B cell (primary cell): Measurements from ENCODE around the gene IL20RA. TPM values are rescaled to one million over a fixed set of nuclear protein-coding genes. Genes with fewer than 3 reads are reported as not detected.

Source experiments
- ATAC-seq: fragments of 200-7000 bp; cut with Tn5 transposase; one replicate; pipeline ENCODE4 v1.10.0; 2021; ENCODE audit warnings: low read depth, mild to moderate bottlenecking, moderate number of reproducible peaks, moderate library complexity
- CTCF ChIA-PET: fragments of 350-600 bp; sonication (Branson Sonifier 250); formaldehyde crosslinking; loops from one replicate; lab custom pipeline; 2021; ENCODE audit warnings: antibody characterized with exemption, inconsistent platforms; lab: Charles Lee
- POLR2A ChIA-PET: fragments of 350-600 bp; sonication (Branson Sonifier 250); formaldehyde crosslinking; loops from one replicate; lab custom pipeline; 2021; ENCODE audit warnings: antibody characterized with exemption; lab: Charles Lee
- DNase-seq: peaks from one replicate; pipeline ENCODE4 v3.0.0; 2013
- H2AFZ ChIP-seq: 2 replicates; pipeline ENCODE4 v1.6.1; 2012; ENCODE audit warnings: mild to moderate bottlenecking, low read depth, low read length; ENCODE audit not compliant: insufficient read depth, poor library complexity, severe bottlenecking
- H3K27ac ChIP-seq, 2 donors: 1 replicate in 1 of 2; 2 replicates in 1 of 2; pipeline ENCODE4 v1.5.1; 2012 to 2013; ENCODE audit warnings: low read length in 2 of 2, mild to moderate bottlenecking in 2 of 2, moderate library complexity in 1 of 2
- H3K27me3 ChIP-seq, 4 experiments: fragments of 200-600 bp in 1 of 4; sonication (generic) in 1 of 4; replicated peaks in 1 of 4; 1 replicate in 2 of 4; 2 replicates in 2 of 4; pipeline versions ENCODE4 v1.6.1 to v1.7.0; 2013 to 2016; ENCODE audit warnings: low read length in 3 of 4, mild to moderate bottlenecking in 2 of 4, mixed read lengths in 1 of 4, moderate library complexity in 1 of 4; ENCODE audit not compliant: insufficient read depth in 4 of 4, control insufficient read depth in 3 of 4; ENCODE audit errors: control extremely low read depth in 1 of 4
- H3K36me3 ChIP-seq, 2 experiments: replicated peaks in 1 of 2; 1 replicate in 1 of 2; 2 replicates in 1 of 2; pipeline versions ENCODE4 v1.6.1 to v1.7.1; 2013; ENCODE audit warnings: low read length in 1 of 2; ENCODE audit not compliant: insufficient read depth in 2 of 2, control insufficient read depth in 1 of 2; ENCODE audit errors: control extremely low read depth in 1 of 2, extremely low read depth in 1 of 2
- H3K4me1 ChIP-seq, 2 donors: fragments of 200-600 bp in 1 of 2; sonication (generic) in 1 of 2; 1 replicate in 1 of 2; 2 replicates in 1 of 2; pipeline versions ENCODE4 v1.5.1 to v1.6.1; 2013 to 2017; ENCODE audit warnings: low read length in 2 of 2; ENCODE audit not compliant: control insufficient read depth in 2 of 2, insufficient read depth in 2 of 2
- H3K4me2 ChIP-seq: replicated peaks from 2 replicates; pipeline ENCODE3; 2012; ENCODE audit warnings: mild to moderate bottlenecking, low read depth, low read length; ENCODE audit not compliant: poor library complexity, severe bottlenecking
- H3K4me3 ChIP-seq, 5 experiments: fragments of 200-600 bp in 1 of 5; sonication (generic) in 1 of 5; 1 replicate in 3 of 5; 2 replicates in 2 of 5; pipeline versions ENCODE4 v1.5.1 to v1.7.0; 2011 to 2016; ENCODE audit warnings: low read length in 4 of 5, mild to moderate bottlenecking in 4 of 5, low read depth in 2 of 5, control low read depth in 1 of 5, moderate library complexity in 1 of 5; ENCODE audit not compliant: insufficient read depth in 1 of 5; ENCODE audit errors: control extremely low read depth in 1 of 5, extremely low read depth in 1 of 5
- H3K79me2 ChIP-seq: fragments of 200-600 bp; sonication (generic); one replicate; pipeline ENCODE4 v1.6.0; 2016; ENCODE audit warnings: low read length; ENCODE audit not compliant: control insufficient read depth, insufficient read depth
- H3K9ac ChIP-seq: fragments of 200-600 bp; sonication (generic); 2 replicates; pipeline ENCODE4 v1.6.1; 2017; ENCODE audit warnings: mild to moderate bottlenecking, low read length, moderate library complexity
- H3K9me3 ChIP-seq, 3 donors: one replicate each; pipeline versions ENCODE4 v1.6.1 to v1.7.1; 2013; ENCODE audit warnings: low read length in 2 of 3; ENCODE audit not compliant: control insufficient read depth in 2 of 3, insufficient read depth in 1 of 3; ENCODE audit errors: control extremely low read depth in 1 of 3
- H4K20me1 ChIP-seq: 2 replicates; pipeline ENCODE4 v1.6.0; 2012; ENCODE audit warnings: mild to moderate bottlenecking, low read length; ENCODE audit not compliant: insufficient read depth, control insufficient read depth, poor library complexity, severe bottlenecking
- H3K27ac Mint-ChIP-seq: one replicate; pipeline ENCODE4 v1.8.0; 2021; ENCODE audit warnings: mixed read lengths
- H3K27me3 Mint-ChIP-seq: one replicate; pipeline ENCODE4 v1.8.0; 2021; ENCODE audit warnings: mixed read lengths
- H3K4me1 Mint-ChIP-seq: one replicate; pipeline ENCODE4 v1.8.0; 2021; ENCODE audit warnings: mixed read lengths
- H3K4me3 Mint-ChIP-seq: one replicate; pipeline ENCODE4 v1.8.0; 2021; ENCODE audit warnings: mixed read lengths
- H3K9me3 Mint-ChIP-seq: one replicate; pipeline ENCODE4 v1.8.0; 2022; ENCODE audit warnings: mixed read lengths; ENCODE audit not compliant: insufficient read depth
- CTCF ChIP-seq: fragments of 200-600 bp; IDR thresholded peaks from one replicate; pipeline ENCODE4 v1.8.0; 2022; ENCODE audit warnings: antibody characterized with exemption, mild to moderate bottlenecking
- EZH2 ChIP-seq: IDR thresholded peaks from 2 replicates; pipeline ENCODE4 v1.6.1; 2012; ENCODE audit warnings: borderline replicate concordance, low read depth, mild to moderate bottlenecking, moderate library complexity, low read length; ENCODE audit not compliant: insufficient read depth, poor library complexity, severe bottlenecking
- WGBS: methylation state at CpG from one replicate; pipeline ENCODE4 v1.1.5; 2013; ENCODE audit warnings: missing lambda C conversion rate; ENCODE audit not compliant: insufficient coverage; 5-methylcytosine and 5-hydroxymethylcytosine counted together
- intact Hi-C: fragments of 100-400 bp; cut with micrococcal nuclease; formaldehyde crosslinking; loops from one replicate; pipeline ENCODE4 v1.10.0; 2022
- polyA plus RNA-seq: library from polyadenylated mRNA; depleted of rRNA; stranded (reverse); fragments of >200 nt; gene quantifications from 2 replicates; pipeline ENCODE4 v1.2.3, GENCODE V29; 2012
- total RNA-seq, 2 donors: library from RNA; stranded (reverse); fragments of 120-200 nt in 1 of 2; gene quantifications; 1 replicate in 1 of 2; 2 replicates in 1 of 2; pipeline versions ENCODE4 v1.2.3 to v1.2.4, GENCODE V29; 2013 to 2022

The IL20RA gene
- total and polyA plus RNA-seq, 2 donors (not counting 1 experiment from before 2014, with no cell fraction given) = not detected

GRCh38 chr6:136969433-136969832 lies 75.3 kb downstream of the IL20RA start:
- no peaks in the 10 kb centered on the region for H3K36me3 ChIP-seq
- H3K27ac ChIP-seq = no peak overlapping the region
- no peak overlapping the region for H3K27ac Mint-ChIP-seq
- peaks cover 3 to 6% of the 10 kb centered on the region in 2 donors for H3K4me1 ChIP-seq
- peaks cover 0 to 9% (median 0%) of the 10 kb centered on the region in 4 experiments for H3K27me3 ChIP-seq
- H4K20me1 ChIP-seq = no peaks in the 10 kb centered on the region
- H3K4me3 Mint-ChIP-seq = no peak overlapping the region
- ChIA-PET POLR2A (no interaction called here), CTCF (interaction anchor here (1.2 to 4.1 kb wide), 3 partner anchors 345 to 672 kb away, joined by 3 to 17 read pairs (median 3); no protein-coding TSS in a partner anchor)
- WGBS = 98% methylated on average over 4 of the region's 5 CpGs
- ATAC-seq (no peak), DNase-seq (no peak)
- H3K9me3 Mint-ChIP-seq = no peaks in the 10 kb centered on the region
- H3K4me2 ChIP-seq = no peak overlapping the region
- H2AFZ ChIP-seq = no peak overlapping the region
- H3K27me3 Mint-ChIP-seq = peaks cover 24% of the 10 kb centered on the region
- no peak overlapping the region for H3K9ac ChIP-seq
- no peak overlapping the region for H3K4me3 ChIP-seq
- TF ChIP-seq EZH2 = no peak
- no peaks in the 10 kb centered on the region for H3K79me2 ChIP-seq
- peaks cover 7% of the 10 kb centered on the region for H3K4me1 Mint-ChIP-seq
- H3K9me3 ChIP-seq = no peaks in the 10 kb centered on the region
- intact Hi-C loops = loop anchor here (10.0 kb wide), 1 partner anchor 195 kb away; no protein-coding TSS in a partner anchor

DNA sequence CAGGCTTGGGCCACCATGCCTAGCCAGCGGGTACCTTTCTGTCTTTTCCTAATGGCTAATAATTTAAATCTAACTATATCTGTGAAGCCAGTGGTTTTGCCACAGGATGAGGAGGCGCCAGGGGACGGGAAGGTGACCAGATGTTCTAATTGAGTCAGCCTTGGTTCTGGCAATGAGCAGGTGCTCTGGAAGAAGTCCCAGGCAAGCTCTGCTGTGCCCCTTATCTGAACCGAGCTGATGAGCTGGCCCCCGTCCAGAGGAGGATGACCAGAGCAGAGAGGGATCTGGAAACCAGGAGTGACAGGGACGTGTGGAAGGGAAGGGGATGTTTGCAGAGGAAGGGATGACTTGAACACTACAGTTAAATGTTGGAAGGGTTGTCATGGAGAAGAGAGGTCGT lies 75.9 kb downstream of the IL20RA start:
- H3K4me2 ChIP-seq = no peak overlapping the region
- no peaks in the 10 kb centered on the region for H3K36me3 ChIP-seq
- DNase-seq (no peak), ATAC-seq (no peak)
- Mint-ChIP-seq H3K4me1 (peaks cover 7% of the 10 kb centered on the region), H3K4me3 (no peak overlapping the region), H3K9me3 (no peaks in the 10 kb centered on the region), H3K27me3 (peaks cover 24% of the 10 kb centered on the region), H3K27ac (no peak overlapping the region)
- ChIA-PET CTCF (interaction anchor here (0.6 to 4.1 kb wide), 7 partner anchors 14 to 673 kb away, joined by 3 to 17 read pairs (median 3); no protein-coding TSS in a partner anchor), POLR2A (no interaction called here)
- intact Hi-C loops = loop anchor here (1.0 to 10.0 kb wide), 3 partner anchors 147 to 672 kb away; partner anchors contain the start of gene PEX7
- no peaks in the 10 kb centered on the region for H3K9me3 ChIP-seq
- no peak for TF ChIP-seq EZH2
- no peak for TF ChIP-seq CTCF
- WGBS = 66% methylated on average over 5 of the region's 7 CpGs
- no peaks in the 10 kb centered on the region for H4K20me1 ChIP-seq
- H3K79me2 ChIP-seq = no peaks in the 10 kb centered on the region
- no peak overlapping the region for H3K4me3 ChIP-seq
- peaks cover 0 to 9% (median 0%) of the 10 kb centered on the region in 4 experiments for H3K27me3 ChIP-seq
- H2AFZ ChIP-seq = no peak overlapping the region
- H3K4me1 ChIP-seq = peaks cover 3% of the 10 kb centered on the region in 2 donors
- no peak overlapping the region for H3K9ac ChIP-seq
- H3K27ac ChIP-seq = no peak overlapping the region
